ENCODE results near the gene LAMA2. TPM values are rescaled to one million over a fixed set of nuclear protein-coding genes. Genes with fewer than 3 reads are reported as not detected.

LAMA2 gene
- total and polyA plus RNA-seq, 2 donors (not counting 3 experiments of a cell fraction or from before 2014, with no cell fraction given) = 0.51 to 0.75 TPM

DNA sequence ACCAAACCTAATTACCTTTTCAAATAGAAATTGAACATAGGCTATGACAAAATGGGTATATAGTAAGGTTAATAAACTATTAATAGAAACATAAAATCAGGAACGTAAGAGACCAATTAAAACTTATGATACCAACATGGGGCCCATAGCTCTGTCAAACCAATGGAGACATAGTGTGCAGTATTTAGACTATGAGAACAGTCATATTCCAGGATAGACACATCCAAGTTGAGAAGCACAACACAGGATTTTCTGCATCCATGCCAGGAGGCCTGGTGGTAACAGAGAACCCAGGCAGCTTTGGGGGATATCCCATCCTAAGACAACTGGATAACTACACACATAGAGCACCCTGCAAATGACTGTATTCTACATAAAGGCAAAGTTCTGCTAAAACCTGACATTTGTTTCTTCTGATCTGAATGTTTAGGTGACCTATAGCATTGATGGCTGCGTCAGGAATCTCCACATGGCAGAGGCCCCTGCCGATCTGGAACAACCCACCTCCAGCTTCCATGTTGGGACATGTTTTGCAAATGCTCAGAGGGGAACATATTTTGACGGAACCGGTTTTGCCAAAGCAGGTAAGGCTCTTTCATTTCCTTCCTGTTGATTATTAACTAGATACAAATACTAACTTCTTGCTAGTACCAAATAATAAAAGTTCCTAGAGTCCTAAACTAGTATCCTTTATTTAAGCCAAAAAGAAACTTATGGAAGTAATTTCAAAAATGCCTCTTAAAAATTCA, 624.3 kb downstream of the LAMA2 start:
- no peaks in the 10 kb centered on the region for H3K36me3 ChIP-seq (ENCODE audit: control insufficient read depth in 2 of 2, extremely low read depth in 1 of 2, insufficient read depth in 2 of 2, low read length in 2 of 2)
- no peak for FAIRE-seq
- no peaks in the 10 kb centered on the region for H3K9me1 ChIP-seq (replicated peaks; ENCODE audit: control insufficient read depth, extremely low read depth, insufficient read depth, low read length)
- H3K27me3 ChIP-seq (ENCODE audit: control insufficient read depth in 2 of 2, insufficient read depth in 2 of 2, low read length in 2 of 2) = no peaks in the 10 kb centered on the region
- H3K9me3 ChIP-seq (replicated peaks; ENCODE audit: control insufficient read depth, insufficient read depth, low read length) = no peaks in the 10 kb centered on the region
- intact Hi-C loops (cut with micrococcal nuclease) (no loop called here), dilution Hi-C loops (cut with MboI; ENCODE audit: extremely low pct_ligation_motif_present, low sequenced_read_pairs) (no loop called here)
- ChIA-PET CTCF (interaction anchor here (1.1 kb wide), 1 partner anchor 91 kb away, joined by 4 read pairs; no protein-coding TSS in a partner anchor), POLR2A (no interaction called here)
- no peak overlapping the region for H2AFZ ChIP-seq (ENCODE audit: low read depth, low read length)
- H3K9ac ChIP-seq (replicated peaks; ENCODE audit: extremely low read depth, insufficient read depth, low read length) = no peak overlapping the region
- no peak overlapping the region for H3K4me3 ChIP-seq (replicated peaks in 1 of 3; ENCODE audit: insufficient read depth in 1 of 3, low read depth in 1 of 3, low read length in 3 of 3)
- no peak for DNase-seq (ENCODE audit: low read depth, low spot score)
- H3K4me2 ChIP-seq (ENCODE audit: insufficient read depth, low read length) = no peak overlapping the region
- BruUV-seq (replicated peaks) = no TSS peak
- no peaks in the 10 kb centered on the region for H3K79me2 ChIP-seq (ENCODE audit: control insufficient read depth, insufficient read depth, low read length)
- no peaks in the 10 kb centered on the region for H4K20me1 ChIP-seq (replicated peaks; ENCODE audit: control insufficient read depth, extremely low read depth, insufficient read depth, low read length)
- no peak overlapping the region for H3K27ac ChIP-seq (ENCODE audit: insufficient read depth, low read depth, low read length)
- peaks cover 2% of the 10 kb centered on the region for H3K4me1 ChIP-seq (ENCODE audit: control insufficient read depth, extremely low read depth, insufficient read depth, low read length)
- TF ChIP-seq MYC (IDR thresholded peaks at IDR 0.05; ENCODE audit: low read depth, low read length) (no peak), MAX (IDR thresholded peaks at IDR 0.05; ENCODE audit: insufficient read depth, insufficient read length) (no peak), JUN (IDR thresholded peaks at IDR 0.05; ENCODE audit: borderline replicate concordance, insufficient read depth, insufficient read length, low read depth) (no peak), POLR2A (IDR thresholded peaks at IDR 0.05; ENCODE audit: low read depth, low read length) (no peak), FOS (IDR thresholded peaks at IDR 0.05; ENCODE audit: borderline replicate concordance, insufficient read depth, low read length) (no peak), EZH2 (IDR thresholded peaks at IDR 0.05; ENCODE audit: borderline replicate concordance, low read depth, low read length, severe bottlenecking) (no peak), POLR2AphosphoS5 (IDR thresholded peaks at IDR 0.05; ENCODE audit: insufficient read depth, low read depth, low read length) (no peak), GATA2 (IDR thresholded peaks at IDR 0.05; ENCODE audit: insufficient read depth, insufficient read length, low read depth, low read length) (no peak)
- TF ChIP-seq, protein P1, sequence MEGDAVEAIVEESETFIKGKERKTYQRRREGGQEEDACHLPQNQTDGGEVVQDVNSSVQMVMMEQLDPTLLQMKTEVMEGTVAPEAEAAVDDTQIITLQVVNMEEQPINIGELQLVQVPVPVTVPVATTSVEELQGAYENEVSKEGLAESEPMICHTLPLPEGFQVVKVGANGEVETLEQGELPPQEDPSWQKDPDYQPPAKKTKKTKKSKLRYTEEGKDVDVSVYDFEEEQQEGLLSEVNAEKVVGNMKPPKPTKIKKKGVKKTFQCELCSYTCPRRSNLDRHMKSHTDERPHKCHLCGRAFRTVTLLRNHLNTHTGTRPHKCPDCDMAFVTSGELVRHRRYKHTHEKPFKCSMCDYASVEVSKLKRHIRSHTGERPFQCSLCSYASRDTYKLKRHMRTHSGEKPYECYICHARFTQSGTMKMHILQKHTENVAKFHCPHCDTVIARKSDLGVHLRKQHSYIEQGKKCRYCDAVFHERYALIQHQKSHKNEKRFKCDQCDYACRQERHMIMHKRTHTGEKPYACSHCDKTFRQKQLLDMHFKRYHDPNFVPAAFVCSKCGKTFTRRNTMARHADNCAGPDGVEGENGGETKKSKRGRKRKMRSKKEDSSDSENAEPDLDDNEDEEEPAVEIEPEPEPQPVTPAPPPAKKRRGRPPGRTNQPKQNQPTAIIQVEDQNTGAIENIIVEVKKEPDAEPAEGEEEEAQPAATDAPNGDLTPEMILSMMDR (IDR thresholded peaks at IDR 0.05; ENCODE audit: extremely low read depth in 1 of 2, insufficient read depth in 1 of 2, low read depth in 1 of 2, low read length in 2 of 2) = no peak

Measured in endothelial cell of umbilical vein (primary cell).